ENCODE results near the gene DLG4. TPM values are rescaled to one million over a fixed set of nuclear protein-coding genes. Genes with fewer than 3 reads are reported as not detected.

DLG4 gene
- total and polyA plus RNA-seq, 7 donors: 1.6 to 27.4 (median 14.6) TPM

DNA sequence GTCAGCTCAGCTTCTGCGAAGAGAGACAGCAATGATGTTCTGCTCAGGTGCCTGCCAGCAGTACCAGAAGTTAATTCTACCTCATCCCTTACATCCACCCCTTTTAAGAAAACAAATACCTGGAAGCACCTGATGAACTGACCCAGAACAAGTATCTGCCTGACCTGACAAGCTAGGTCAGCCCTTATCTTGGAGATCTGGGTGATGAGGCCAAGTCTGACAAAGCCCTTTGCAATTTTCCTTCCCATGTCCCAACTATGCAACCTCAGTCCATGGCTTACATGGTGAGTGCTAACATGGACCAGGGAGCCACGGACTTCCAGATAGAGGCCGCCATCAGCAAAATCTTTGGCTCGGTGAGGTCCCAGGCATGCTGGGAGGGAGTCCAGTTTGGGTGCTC is 3.7 kb upstream of the DLG4 start:
- 90 to 93% methylated on average over 4 of the region's 4 CpGs for WGBS, 2 donors
- H3K27ac ChIP-seq: no peak overlapping the region

GRCh38 chr17:7222972-7223292 is 3.3 kb upstream of the DLG4 start:
- 73 to 85% methylated on average over 7 of the region's 7 CpGs for WGBS, 2 donors
- Histone ChIP-seq H3K27me3 (no peaks in the 10 kb centered on the region), H3K36me3 (peaks cover 28 to 62% (median 46%) of the 10 kb centered on the region in 4 donors)

More for the DNA sequence above, 3.7 kb upstream of the DLG4 start:
- intact Hi-C loops (cut with DNase I): no loop called here
- Histone ChIP-seq H3K9me3 (no peaks in the 10 kb centered on the region), H3K4me1 (peaks cover 0 to 31% (median 24%) of the 10 kb centered on the region in 4 donors), H3K36me3 (peaks cover 28 to 66% (median 48%) of the 10 kb centered on the region in 4 donors), H3K4me3 (no peak overlapping the region), H3K27me3 (no peaks in the 10 kb centered on the region)
- DNase-seq: no peak
- TF ChIP-seq POLR2A (IDR thresholded peaks at IDR 0.05) (no peak), EP300 (IDR thresholded peaks at IDR 0.05) (no peak), POLR2AphosphoS5 (IDR thresholded peaks at IDR 0.05) (no peak)
- TF ChIP-seq, protein P1, sequence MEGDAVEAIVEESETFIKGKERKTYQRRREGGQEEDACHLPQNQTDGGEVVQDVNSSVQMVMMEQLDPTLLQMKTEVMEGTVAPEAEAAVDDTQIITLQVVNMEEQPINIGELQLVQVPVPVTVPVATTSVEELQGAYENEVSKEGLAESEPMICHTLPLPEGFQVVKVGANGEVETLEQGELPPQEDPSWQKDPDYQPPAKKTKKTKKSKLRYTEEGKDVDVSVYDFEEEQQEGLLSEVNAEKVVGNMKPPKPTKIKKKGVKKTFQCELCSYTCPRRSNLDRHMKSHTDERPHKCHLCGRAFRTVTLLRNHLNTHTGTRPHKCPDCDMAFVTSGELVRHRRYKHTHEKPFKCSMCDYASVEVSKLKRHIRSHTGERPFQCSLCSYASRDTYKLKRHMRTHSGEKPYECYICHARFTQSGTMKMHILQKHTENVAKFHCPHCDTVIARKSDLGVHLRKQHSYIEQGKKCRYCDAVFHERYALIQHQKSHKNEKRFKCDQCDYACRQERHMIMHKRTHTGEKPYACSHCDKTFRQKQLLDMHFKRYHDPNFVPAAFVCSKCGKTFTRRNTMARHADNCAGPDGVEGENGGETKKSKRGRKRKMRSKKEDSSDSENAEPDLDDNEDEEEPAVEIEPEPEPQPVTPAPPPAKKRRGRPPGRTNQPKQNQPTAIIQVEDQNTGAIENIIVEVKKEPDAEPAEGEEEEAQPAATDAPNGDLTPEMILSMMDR (IDR thresholded peaks at IDR 0.05): no peak

DNA sequence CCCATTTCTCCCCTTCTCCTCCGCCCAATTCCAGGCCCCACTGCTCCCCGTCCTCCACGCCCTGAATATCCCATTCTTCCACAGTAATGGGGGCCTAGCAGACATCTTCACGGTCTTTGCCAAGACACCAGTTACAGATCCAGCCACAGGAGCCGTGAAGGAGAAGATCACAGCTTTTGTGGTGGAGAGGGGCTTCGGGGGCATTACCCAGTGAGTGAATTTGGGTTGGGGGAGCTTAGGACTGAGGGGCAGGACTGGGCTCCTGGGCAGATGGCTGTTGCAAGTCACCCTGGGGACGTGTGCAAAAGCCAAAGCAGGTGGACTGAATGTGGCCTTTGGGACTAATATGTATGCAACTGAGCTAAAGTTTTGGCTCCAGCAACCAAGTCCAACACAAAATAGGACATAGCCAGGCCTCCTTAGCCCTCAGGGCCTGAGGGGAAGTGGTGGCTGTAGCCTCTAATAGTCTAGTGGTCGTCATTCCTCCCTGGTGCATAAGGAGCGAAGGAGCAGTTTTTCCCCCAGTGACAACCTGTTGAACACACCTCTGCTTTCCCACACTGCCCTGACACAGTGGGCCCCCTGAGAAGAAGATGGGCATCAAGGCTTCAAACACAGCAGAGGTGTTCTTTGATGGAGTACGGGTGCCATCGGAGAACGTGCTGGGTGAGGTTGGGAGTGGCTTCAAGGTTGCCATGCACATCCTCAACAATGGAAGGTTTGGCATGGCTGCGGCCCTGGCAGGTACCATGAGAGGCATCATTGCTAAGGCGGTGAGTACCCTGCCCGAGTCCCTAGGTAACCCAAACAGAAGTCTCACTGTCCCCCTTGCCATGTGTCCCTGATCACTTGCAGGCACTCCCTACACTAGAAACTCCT is 2.7 kb upstream of the DLG4 start:
- peaks cover 28 to 56% (median 42%) of the 10 kb centered on the region in 4 donors for H3K36me3 ChIP-seq
- no peaks in the 10 kb centered on the region for H3K27me3 ChIP-seq
- H3K27ac ChIP-seq: peak overlapping the region in 2 of 4 donors; percentile 35 to 98
- peaks cover 0 to 41% (median 33%) of the 10 kb centered on the region in 4 donors for H3K4me1 ChIP-seq
- intact Hi-C loops (cut with DNase I): no loop called here
- no peak overlapping the region for H3K4me3 ChIP-seq
- 75 to 86% methylated on average over 15 of the region's 15 CpGs for WGBS, 2 donors
- H3K9me3 ChIP-seq: no peaks in the 10 kb centered on the region
- no peak for DNase-seq
- TF ChIP-seq POLR2A (IDR thresholded peaks at IDR 0.05) (no peak), POLR2AphosphoS5 (IDR thresholded peaks at IDR 0.05) (no peak), EP300 (IDR thresholded peaks at IDR 0.05) (no peak)

More at GRCh38 chr17:7222972-7223292, 3.3 kb upstream of the DLG4 start:
- TF ChIP-seq, protein P1 (IDR thresholded peaks at IDR 0.05): no peak
- TF ChIP-seq POLR2AphosphoS5 (IDR thresholded peaks at IDR 0.05) (no peak), POLR2A (IDR thresholded peaks at IDR 0.05) (no peak), EP300 (IDR thresholded peaks at IDR 0.05) (no peak)
- H3K4me3 ChIP-seq: no peak overlapping the region
- intact Hi-C loops (cut with DNase I): no loop called here
- no peaks in the 10 kb centered on the region for H3K9me3 ChIP-seq
- peak; percentile 66 for DNase-seq
- H3K27ac ChIP-seq: peak overlapping the region in 1 of 4 donors; percentile 23
- H3K4me1 ChIP-seq: peaks cover 0 to 36% (median 29%) of the 10 kb centered on the region in 4 donors

DNA sequence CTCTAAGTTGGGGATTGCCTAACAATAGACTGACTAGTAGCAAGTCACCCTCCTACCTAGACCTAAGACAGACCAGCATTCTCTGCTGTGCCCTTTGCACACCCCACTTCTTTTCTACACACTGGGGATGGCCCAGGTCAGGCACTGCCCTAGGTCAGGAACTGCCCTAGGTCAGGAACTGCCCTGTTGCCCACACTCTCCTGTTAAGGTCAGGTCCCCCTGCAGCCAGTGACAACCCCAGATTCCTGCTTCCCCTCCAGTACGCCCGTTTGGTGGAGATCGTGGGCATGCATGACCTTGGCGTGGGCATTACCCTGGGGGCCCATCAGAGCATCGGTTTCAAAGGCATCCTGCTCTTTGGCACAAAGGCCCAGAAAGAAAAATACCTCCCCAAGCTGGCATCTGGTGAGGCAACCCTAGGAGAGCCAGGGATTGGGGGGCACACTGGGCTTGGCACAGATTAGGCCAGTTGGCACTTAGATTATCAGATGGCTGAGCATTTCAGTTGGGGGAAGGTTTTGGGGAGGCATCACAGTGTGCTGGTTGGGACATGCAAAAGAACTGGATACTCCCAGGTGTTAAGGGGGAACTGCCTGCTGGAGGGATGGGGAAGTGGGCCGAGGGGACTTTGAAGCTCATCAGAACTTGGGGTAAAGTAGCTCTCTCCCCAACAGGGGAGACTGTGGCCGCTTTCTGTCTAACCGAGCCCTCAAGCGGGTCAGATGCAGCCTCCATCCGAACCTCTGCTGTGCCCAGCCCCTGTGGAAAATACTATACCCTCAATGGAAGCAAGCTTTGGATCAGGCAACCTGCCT is 1.8 kb upstream of the DLG4 start:
- intact Hi-C loops (cut with DNase I): no loop called here
- DNase-seq: peak; percentile 63
- WGBS, 2 donors: 68 to 77% methylated on average over 10 of the region's 10 CpGs
- H3K4me3 ChIP-seq: no peak overlapping the region
- H3K36me3 ChIP-seq: peaks cover 20 to 48% (median 34%) of the 10 kb centered on the region in 4 donors
- H3K27me3 ChIP-seq: no peaks in the 10 kb centered on the region
- H3K27ac ChIP-seq: peak overlapping the region; percentile 90 to 99 (median 98)
- H3K4me1 ChIP-seq: peaks cover 0 to 48% (median 39%) of the 10 kb centered on the region in 4 donors
- H3K9me3 ChIP-seq: no peaks in the 10 kb centered on the region
- TF ChIP-seq, protein P1 (IDR thresholded peaks at IDR 0.05): no peak
- TF ChIP-seq POLR2A (IDR thresholded peaks at IDR 0.05) (no peak), POLR2AphosphoS5 (IDR thresholded peaks at IDR 0.05) (no peak), EP300 (IDR thresholded peaks at IDR 0.05) (no peak)
